Kidney (tissue), 14 donors: ENCODE data around the gene CAPS. TPM values are rescaled to one million over a fixed set of nuclear protein-coding genes. Genes with fewer than 3 reads are reported as not detected.

Experiments used
- DNase-seq, 5 donors: peaks; one replicate each; pipeline ENCODE4 v3.0.0-alpha.2; 2013 to 2020
- FAIRE-seq: peaks from 2 replicates; lab custom pipeline; 2012; peaks lifted over from hg19 to GRCh38; lab: Jason Lieb, UNC
- H3K27ac ChIP-seq, 2 donors: one replicate each; pipeline ENCODE4 v1.7.0; 2013; ENCODE audit warnings: low read depth in 2 of 2, low read length in 2 of 2, inconsistent platforms in 1 of 2
- H3K27me3 ChIP-seq: one replicate; pipeline ENCODE4 v1.7.1; 2013; ENCODE audit warnings: low read length, inconsistent platforms; ENCODE audit not compliant: control insufficient read depth, insufficient read depth
- H3K36me3 ChIP-seq, 3 donors: one replicate each; pipeline versions ENCODE4 v1.7.0 to v1.7.1; 2013; ENCODE audit warnings: low read length in 3 of 3, control low read depth in 1 of 3, inconsistent platforms in 1 of 3; ENCODE audit not compliant: insufficient read depth in 3 of 3, control insufficient read depth in 2 of 3
- H3K4me1 ChIP-seq, 3 donors: one replicate each; pipeline versions ENCODE4 v1.7.0 to v1.7.1; 2013; ENCODE audit warnings: low read length in 3 of 3, inconsistent platforms in 1 of 3, low read depth in 1 of 3; ENCODE audit not compliant: control insufficient read depth in 2 of 3, insufficient read depth in 2 of 3
- H3K4me3 ChIP-seq, 3 donors: one replicate each; pipeline versions ENCODE4 v1.7.0 to v1.8.1; 2013; ENCODE audit warnings: low read length in 3 of 3, control low read depth in 1 of 3, inconsistent platforms in 1 of 3
- H3K9ac ChIP-seq, 3 donors: one replicate each; pipeline versions ENCODE4 v1.7.0 to v1.7.1; 2013; ENCODE audit warnings: low read length in 3 of 3, control low read depth in 1 of 3, inconsistent platforms in 1 of 3
- H3K9me3 ChIP-seq, 3 donors: one replicate each; pipeline versions ENCODE4 v1.7.0 to v1.7.1; 2013; ENCODE audit warnings: low read length in 3 of 3, control low read depth in 1 of 3, inconsistent platforms in 1 of 3; ENCODE audit not compliant: control insufficient read depth in 2 of 3, insufficient read depth in 1 of 3
- CTCF ChIP-seq: IDR thresholded peaks from 3 replicates; pipeline ENCODE4 v1.5.1; 2012; ENCODE audit warnings: mild to moderate bottlenecking, moderate library complexity, borderline replicate concordance; ENCODE audit not compliant: insufficient read depth; ENCODE audit errors: extremely low read depth
- intact Hi-C: fragments of 100-400 bp; cut with DNase I; formaldehyde crosslinking; loops from one replicate; pipeline ENCODE4 v1.11.1; 2022
- polyA plus RNA-seq: library from polyadenylated mRNA; stranded (reverse); fragments of 350-450 nt; fragmentation: Illumina TruSeq; extraction: RNeasy Lipid Tissue Mini Kit (QIAGEN cat#74804); gene quantifications from one replicate; pipeline ENCODE4 v1.2.3, GENCODE V29; 2014; ENCODE audit warnings: low read depth, low replicate concordance; ENCODE audit not compliant: insufficient read depth
- total RNA-seq: library from RNA; stranded (reverse); fragmentation: NEBNext Ultra II Directional; extraction: Animal tissue kit (Norgen Biotek cat#: 25700); gene quantifications from one replicate; pipeline ENCODE4 v1.2.1, GENCODE V29; 2021
- donor health status: control.
- donor health status: control.
- donor health status: control.
- donor health status: control.
- donor health status: control.
- donor health status: DM: yes; HTN: yes; CAD: no.
- donor health status: Normal renal cell carcinoma (clear cell type).

The CAPS gene
- total and polyA plus RNA-seq, 2 donors from 2014 or later, result 53.0 to 82.1 TPM

GRCh38 chr19:5889288-5889971, 24.6 kb upstream of the CAPS start:
- no peaks in the 10 kb centered on the region for H3K9me3 ChIP-seq
- DNase-seq, result no peak
- TF ChIP-seq CTCF, result no peak
- intact Hi-C loops, result no loop called here
- no peak for FAIRE-seq
- H3K36me3 ChIP-seq, result no peaks in the 10 kb centered on the region
- H3K27ac ChIP-seq, result no peak overlapping the region
- no peak overlapping the region for H3K4me3 ChIP-seq
- peaks cover 0 to 13% (median 9%) of the 10 kb centered on the region in 3 donors for H3K4me1 ChIP-seq
- no peaks in the 10 kb centered on the region for H3K27me3 ChIP-seq
- H3K9ac ChIP-seq, result no peak overlapping the region

GRCh38 chr19:5890099-5890498, 24.0 kb upstream of the CAPS start:
- FAIRE-seq (no peak), DNase-seq (no peak)
- no peaks in the 10 kb centered on the region for H3K27me3 ChIP-seq
- no peaks in the 10 kb centered on the region for H3K9me3 ChIP-seq
- H3K4me3 ChIP-seq, result no peak overlapping the region
- H3K27ac ChIP-seq, result no peak overlapping the region
- peaks cover 0 to 13% (median 9%) of the 10 kb centered on the region in 3 donors for H3K4me1 ChIP-seq
- no peak overlapping the region for H3K9ac ChIP-seq
- intact Hi-C loops, result loop anchor here (10.0 kb wide), 1 partner anchor 85 kb away; the partner anchor contains the start of gene NRTN
- H3K36me3 ChIP-seq, result no peaks in the 10 kb centered on the region
- TF ChIP-seq CTCF, result no peak

GRCh38 chr19:5891572-5891937, 22.5 kb upstream of the CAPS start:
- intact Hi-C loops, result loop anchor here (10.0 kb wide), 1 partner anchor 87 kb away; the partner anchor contains the start of gene NRTN
- Histone ChIP-seq H3K36me3 (peaks cover 0 to 4% (median 0%) of the 10 kb centered on the region in 3 donors), H3K27me3 (no peaks in the 10 kb centered on the region), H3K4me3 (no peak overlapping the region), H3K9ac (peak overlapping the region in 1 of 3 donors; percentile 34), H3K9me3 (no peaks in the 10 kb centered on the region), H3K4me1 (peaks cover 0 to 13% (median 9%) of the 10 kb centered on the region in 3 donors), H3K27ac (no peak overlapping the region)
- no peak for TF ChIP-seq CTCF
- DNase-seq (no peak), FAIRE-seq (no peak)
